ENCODE measurements around the gene HCRTR2.

GRCh38 chr6:55282115-55282514, 107.8 kb downstream of the HCRTR2 start:
- TF ChIP-seq CTCF (IDR thresholded peaks at IDR 0.05; ENCODE audit: insufficient read depth, low read length) (no peak), REST (IDR thresholded peaks at IDR 0.05; ENCODE audit: insufficient replicate concordance, low read depth) (no peak), GABPA (IDR thresholded peaks at IDR 0.05; ENCODE audit: low read depth) (no peak), POLR2AphosphoS5 (IDR thresholded peaks at IDR 0.05; ENCODE audit: low read depth) (no peak)

Measured in HL-60 (cell line).